Small intestine (tissue), 7 donors: ENCODE results near the gene LNX1. TPM values are rescaled to one million over a fixed set of nuclear protein-coding genes. Genes with fewer than 3 reads are reported as not detected.
"Not testable (repeated sequence)": the region's sequence is repeated elsewhere in the genome, so short reads cannot be mapped to it uniquely, and the experiment has no call there.

ENCODE experiments used
- DNase-seq, 2 donors: peaks; one replicate each; pipeline versions ENCODE4 v3.0.0 to v3.0.0-alpha.2; 2013
- FAIRE-seq: peaks from 2 replicates; lab custom pipeline; 2012; peaks lifted over from hg19 to GRCh38; lab: Jason Lieb, UNC
- H3K27ac ChIP-seq, 3 donors: one replicate each; pipeline ENCODE4 v1.5.1; 2013; ENCODE audit warnings: low read length in 2 of 3, mild to moderate bottlenecking in 2 of 3, control low read depth in 1 of 3, inconsistent platforms in 1 of 3, low read depth in 1 of 3, moderate library complexity in 1 of 3
- H3K27me3 ChIP-seq, 3 donors: one replicate each; pipeline ENCODE4 v1.6.1; 2013; ENCODE audit warnings: low read length in 3 of 3, inconsistent platforms in 1 of 3; ENCODE audit not compliant: control insufficient read depth in 3 of 3, insufficient read depth in 3 of 3
- H3K36me3 ChIP-seq, 3 donors: one replicate each; pipeline ENCODE4 v1.6.1; 2013; ENCODE audit warnings: low read length in 3 of 3, inconsistent platforms in 1 of 3, low read depth in 1 of 3, mild to moderate bottlenecking in 1 of 3, moderate library complexity in 1 of 3; ENCODE audit not compliant: control insufficient read depth in 3 of 3, insufficient read depth in 2 of 3
- H3K4me1 ChIP-seq, 3 donors: one replicate each; pipeline ENCODE4 v1.6.1; 2013; ENCODE audit warnings: low read length in 2 of 3, inconsistent platforms in 1 of 3, low read depth in 1 of 3, mild to moderate bottlenecking in 1 of 3, moderate library complexity in 1 of 3; ENCODE audit not compliant: control insufficient read depth in 3 of 3, insufficient read depth in 2 of 3
- H3K4me3 ChIP-seq, 3 donors: one replicate each; pipeline ENCODE4 v1.5.1; 2013; ENCODE audit warnings: low read length in 3 of 3, control low read depth in 1 of 3, inconsistent platforms in 1 of 3, low read depth in 1 of 3, mild to moderate bottlenecking in 1 of 3, moderate library complexity in 1 of 3
- H3K9me3 ChIP-seq, 2 donors: one replicate each; pipeline ENCODE4 v1.6.1; 2013; ENCODE audit warnings: low read depth in 1 of 2, low read length in 1 of 2; ENCODE audit not compliant: control insufficient read depth in 2 of 2, insufficient read depth in 1 of 2
- WGBS, 3 donors: extraction: QIAGEN DNeasy Blood & Tissue Kit; methylation state at CpG; one replicate each; pipeline ENCODE4 v1.1.7; 2013; 5-methylcytosine and 5-hydroxymethylcytosine counted together
- polyA plus RNA-seq, 4 donors: library from polyadenylated mRNA; stranded (reverse) in 3 of 4; unstranded in 1 of 4; fragments of 200-250 nt in 3 of 4; fragments of 120-200 nt in 1 of 4; gene quantifications; one replicate each; pipeline versions ENCODE4 v1.2.1 to v1.2.3, GENCODE V29; 2013
- donor health status: healthy with polysubstance abuse.
- donor health status: control.
- donor health status: control.
- donor health status: Bipolar disorder and iron deficiency.
- donor health status: healthy.

LNX1 gene
- polyA plus RNA-seq, 4 donors, result 6.4 to 13.7 (median 9.1) TPM

GRCh38 chr4:53419208-53419607, 172.1 kb downstream of the LNX1 start:
- Histone ChIP-seq H3K4me1 (no peaks in the 10 kb centered on the region), H3K36me3 (peaks cover 2 to 10% (median 2%) of the 10 kb centered on the region in 3 donors), H3K9me3 (no peaks in the 10 kb centered on the region), H3K27me3 (no peaks in the 10 kb centered on the region), H3K27ac (no peak overlapping the region), H3K4me3 (no peak overlapping the region)
- FAIRE-seq (no peak), DNase-seq (no peak)
- 96 to 99% (median 98%) methylated on average over 3 of the region's 3 CpGs for WGBS, 3 donors

GRCh38 chr4:53409479-53409878, 181.8 kb downstream of the LNX1 start:
- H3K4me3 ChIP-seq, DNase-seq, H3K36me3 ChIP-seq, FAIRE-seq, H3K4me1 ChIP-seq, H3K9me3 ChIP-seq, H3K27me3 ChIP-seq, H3K27ac ChIP-seq: not testable (repeated sequence)
- WGBS, 3 donors, result 95 to 96% (median 95%) methylated on average over 11 of the region's 11 CpGs

Other genes with a start within 250 kb of the LNX1 start
- gene SCFD2, start 225.4 kb downstream of the LNX1 start, polyA plus RNA-seq, result 1 to 10 TPM; 2.2 to 8.4 (median 5.6) TPM
- 10 to 100 TPM; 17.0 to 56.6 (median 26.6) TPM for gene FIP1L1, start 213.8 kb downstream of the LNX1 start, polyA plus RNA-seq